ENCODE measurements around the gene LHX8. TPM values are rescaled to one million over a fixed set of nuclear protein-coding genes. Genes with fewer than 3 reads are reported as not detected.

The LHX8 gene
- not detected for total RNA-seq

DNA sequence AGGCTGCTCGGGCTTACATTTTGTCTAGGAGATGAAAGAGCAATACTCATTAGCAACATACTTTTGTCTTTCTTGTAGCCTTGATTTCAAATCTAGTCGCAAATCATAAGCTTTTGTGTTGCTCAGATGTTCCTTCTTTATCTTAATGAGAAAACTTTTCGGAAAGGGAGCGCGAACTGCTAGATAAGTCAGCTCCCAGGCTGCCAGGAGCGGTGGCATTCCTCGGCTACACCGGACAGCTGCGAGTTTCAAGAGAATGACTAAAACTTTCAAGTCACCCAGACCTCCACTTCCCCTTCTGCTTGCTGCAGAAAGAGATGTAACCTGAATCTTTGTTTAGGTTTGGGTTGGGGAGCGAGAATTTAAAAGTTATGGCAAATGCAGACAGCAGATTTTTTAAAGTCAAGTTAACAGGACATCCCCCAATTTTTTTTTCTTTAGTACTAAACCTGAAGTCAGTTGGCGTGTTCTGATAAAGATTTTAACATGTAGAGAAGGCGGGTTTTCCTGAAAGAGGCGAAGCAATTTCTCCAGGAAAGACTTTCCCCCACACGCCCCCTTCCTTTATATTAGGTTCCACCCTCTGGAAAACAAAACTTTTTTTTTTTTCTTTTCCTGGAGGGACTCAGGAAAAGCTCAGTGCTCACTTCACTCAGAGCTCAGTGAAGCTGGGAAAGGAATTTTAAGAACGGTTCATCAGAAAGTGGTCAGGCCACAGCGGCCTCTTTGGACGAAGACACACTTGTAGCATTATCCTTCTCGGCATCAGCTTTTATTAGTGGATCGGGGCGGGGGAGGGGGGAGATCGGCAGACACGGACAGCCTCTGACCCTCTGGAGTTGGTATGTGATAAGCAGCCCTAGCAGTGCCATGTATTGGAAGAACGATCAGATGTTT lies at the start of gene LHX8:
Gene LHX8, plus strand, starts transcription at position 639 of the 897 bp plus-strand sequence. CDS start 2,227 bp downstream, outside the sequence.
- ATAC-seq (ENCODE audit: low FRiP score) (no peak), DNase-seq (ENCODE audit: low spot score) (no peak)
- TF ChIP-seq, protein P1, sequence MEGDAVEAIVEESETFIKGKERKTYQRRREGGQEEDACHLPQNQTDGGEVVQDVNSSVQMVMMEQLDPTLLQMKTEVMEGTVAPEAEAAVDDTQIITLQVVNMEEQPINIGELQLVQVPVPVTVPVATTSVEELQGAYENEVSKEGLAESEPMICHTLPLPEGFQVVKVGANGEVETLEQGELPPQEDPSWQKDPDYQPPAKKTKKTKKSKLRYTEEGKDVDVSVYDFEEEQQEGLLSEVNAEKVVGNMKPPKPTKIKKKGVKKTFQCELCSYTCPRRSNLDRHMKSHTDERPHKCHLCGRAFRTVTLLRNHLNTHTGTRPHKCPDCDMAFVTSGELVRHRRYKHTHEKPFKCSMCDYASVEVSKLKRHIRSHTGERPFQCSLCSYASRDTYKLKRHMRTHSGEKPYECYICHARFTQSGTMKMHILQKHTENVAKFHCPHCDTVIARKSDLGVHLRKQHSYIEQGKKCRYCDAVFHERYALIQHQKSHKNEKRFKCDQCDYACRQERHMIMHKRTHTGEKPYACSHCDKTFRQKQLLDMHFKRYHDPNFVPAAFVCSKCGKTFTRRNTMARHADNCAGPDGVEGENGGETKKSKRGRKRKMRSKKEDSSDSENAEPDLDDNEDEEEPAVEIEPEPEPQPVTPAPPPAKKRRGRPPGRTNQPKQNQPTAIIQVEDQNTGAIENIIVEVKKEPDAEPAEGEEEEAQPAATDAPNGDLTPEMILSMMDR (IDR thresholded peaks at IDR 0.05) = no peak

DNA sequence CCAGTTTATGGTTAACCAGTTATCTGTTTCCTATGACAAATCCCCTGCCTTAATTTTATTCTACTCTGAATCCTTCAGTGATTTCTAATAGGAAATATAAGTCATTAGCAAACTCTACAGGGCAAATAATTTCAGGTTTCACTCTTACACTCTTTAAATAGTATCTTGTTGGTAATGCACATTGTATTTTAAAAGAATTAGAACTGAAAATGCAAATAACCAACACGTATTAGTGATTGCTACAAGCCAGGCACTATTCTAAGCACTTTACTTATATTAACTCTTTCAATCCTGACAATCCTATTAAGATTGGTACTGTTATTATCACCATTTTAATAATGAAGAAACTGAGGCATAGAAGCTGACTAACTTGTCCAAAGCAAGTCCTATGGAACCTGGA lies 48.3 kb upstream of the LHX8 start:
- DNase-seq (ENCODE audit: low spot score) = no peak
- TF ChIP-seq, protein P1 (IDR thresholded peaks at IDR 0.05) = no peak
- ATAC-seq (ENCODE audit: low FRiP score) = no peak

DNA sequence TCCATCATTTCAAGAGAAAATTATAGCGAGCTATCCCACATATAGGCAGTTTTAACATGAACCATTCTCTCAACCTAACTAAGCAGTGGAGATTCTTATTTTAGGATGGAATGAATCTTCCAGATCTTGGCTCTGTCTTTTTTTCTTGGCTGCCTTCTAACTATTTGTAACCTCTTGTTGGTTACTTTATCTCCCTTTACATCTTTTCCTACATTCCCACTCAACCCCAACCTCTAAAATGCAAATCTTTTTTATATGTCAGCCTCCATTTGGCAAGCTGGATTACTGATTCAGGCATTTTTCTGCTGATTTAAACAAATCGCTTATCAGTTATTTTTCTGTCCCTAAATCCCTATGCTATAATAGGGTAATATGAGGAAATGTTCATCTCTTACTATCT lies 46.9 kb upstream of the LHX8 start:
- TF ChIP-seq, protein P1 (IDR thresholded peaks at IDR 0.05) = no peak
- DNase-seq (ENCODE audit: low spot score) = no peak
- ATAC-seq (ENCODE audit: low FRiP score) = no peak

DNA sequence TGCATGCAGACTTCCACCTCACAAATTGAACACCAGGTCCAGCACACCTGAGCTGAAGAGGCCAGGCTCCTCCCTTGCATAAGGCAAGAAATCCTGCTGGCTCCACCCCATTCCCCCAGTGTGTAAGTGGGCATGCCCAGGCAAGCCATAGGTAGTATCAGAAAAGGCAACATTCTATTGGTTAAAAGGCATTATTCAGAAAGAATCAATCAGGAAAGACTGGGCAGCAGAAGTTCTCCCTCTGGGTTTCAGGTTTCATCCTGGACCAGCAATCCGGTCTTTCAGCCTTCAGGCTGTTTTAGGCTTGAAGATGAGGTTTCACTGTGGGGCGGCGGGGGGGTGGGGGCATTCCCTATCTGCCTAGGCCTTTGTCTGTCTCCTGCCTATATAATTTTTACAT lies 42.0 kb upstream of the LHX8 start:
- TF ChIP-seq, protein P1 (IDR thresholded peaks at IDR 0.05) = no peak
- ATAC-seq (ENCODE audit: low FRiP score) (no peak), DNase-seq (ENCODE audit: low spot score) (no peak)

DNA sequence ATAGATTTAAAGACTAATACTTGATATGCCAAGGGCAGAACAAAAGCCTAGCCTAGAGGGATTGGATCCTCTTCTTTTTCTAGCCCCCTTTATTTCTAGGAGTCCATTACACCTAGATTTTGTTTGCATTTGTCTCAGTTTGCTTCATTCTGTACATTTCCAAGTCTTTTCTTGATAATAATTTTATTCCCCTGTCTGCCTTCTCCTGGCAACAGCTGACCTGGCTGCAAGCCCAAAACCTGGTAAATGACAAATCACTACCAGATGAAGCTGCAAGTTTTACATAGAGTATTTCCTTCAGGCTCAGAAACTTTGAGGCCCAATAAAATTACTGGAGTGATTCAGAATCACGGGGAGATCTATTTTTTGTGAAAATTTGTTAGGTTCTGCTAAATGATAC lies 36.5 kb upstream of the LHX8 start:
- ATAC-seq (ENCODE audit: low FRiP score) = no peak
- no peak for DNase-seq (ENCODE audit: low spot score)
- TF ChIP-seq, protein P1 (IDR thresholded peaks at IDR 0.05) = no peak

DNA sequence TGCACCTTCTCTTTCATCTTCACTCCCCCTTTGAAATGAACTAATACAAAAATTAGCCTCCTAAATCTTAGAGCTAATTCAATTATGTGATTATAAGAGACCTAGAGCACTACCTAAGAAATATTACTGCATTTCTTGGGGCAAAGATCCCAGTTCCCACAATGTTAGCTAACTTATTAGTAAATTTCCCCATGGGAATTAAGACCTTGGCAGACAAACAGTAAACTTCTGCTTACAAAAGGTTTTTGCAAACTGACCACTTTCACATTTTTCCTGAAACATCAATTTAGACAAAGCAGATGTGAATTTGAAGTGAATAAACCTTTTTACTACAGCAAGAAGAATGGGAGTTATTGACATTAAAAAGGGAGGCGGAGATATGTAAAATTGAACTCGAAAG lies 34.6 kb upstream of the LHX8 start:
- ATAC-seq (ENCODE audit: low FRiP score) = no peak
- no peak for DNase-seq (ENCODE audit: low spot score)
- TF ChIP-seq, protein P1 (IDR thresholded peaks at IDR 0.05) = no peak
